Caco-2 (cell line): ENCODE measurements around the gene AAMP. TPM values are rescaled to one million over a fixed set of nuclear protein-coding genes. Genes with fewer than 3 reads are reported as not detected.
"Not testable (repeated sequence)": the region's sequence is repeated elsewhere in the genome, so short reads cannot be mapped to it uniquely, and the experiment has no call there.

Experiments
- BruUV-seq: library from RNA; stranded (reverse); fragments of 400-500 nt; replicated peaks from 2 replicates; lab custom pipeline; 2021; lab: Mats Ljungman, UMichigan
- CTCF ChIA-PET: fragments of 300-600 bp; sonication (Branson Sonifier 250); formaldehyde crosslinking; loops from one replicate; lab custom pipeline; 2022; ENCODE audit warnings: antibody characterized with exemption; lab: Charles Lee
- POLR2A ChIA-PET: fragments of 300-600 bp; sonication (Branson Sonifier 250); formaldehyde crosslinking; loops from one replicate; lab custom pipeline; 2022; ENCODE audit warnings: antibody characterized with exemption; lab: Charles Lee
- DNase-seq, 2 experiments: peaks; one replicate each; pipeline versions ENCODE4 v3.0.0 to v3.0.0-alpha.2; 2020 to 2022
- H3K27me3 ChIP-seq: replicated peaks from 2 replicates; pipeline ENCODE4 v1.6.0; 2011; ENCODE audit warnings: low read length; ENCODE audit not compliant: control insufficient read depth, insufficient read depth
- H3K36me3 ChIP-seq: 2 replicates; pipeline ENCODE4 v1.5.1; 2011; ENCODE audit warnings: low read length; ENCODE audit not compliant: control insufficient read depth, insufficient read depth
- H3K4me1 ChIP-seq: fragments of 250-450 bp; sonication (Bioruptor Pico); 2 replicates; pipeline ENCODE4 v1.5.1; 2020; ENCODE audit warnings: mild to moderate bottlenecking
- H3K4me3 ChIP-seq: 2 replicates; pipeline ENCODE4 v1.5.1; 2011; ENCODE audit warnings: low read depth, mild to moderate bottlenecking, control low read depth, low read length
- H3K9me3 ChIP-seq: fragments of 250-450 bp; sonication (Bioruptor Pico); 2 replicates; pipeline ENCODE4 v1.5.1; 2020; ENCODE audit warnings: mild to moderate bottlenecking, moderate library complexity
- H3K27ac Mint-ChIP-seq: one replicate; pipeline ENCODE4 v1.8.0; 2022; ENCODE audit warnings: mixed read lengths; ENCODE audit not compliant: unreplicated experiment
- H3K27me3 Mint-ChIP-seq: one replicate; pipeline ENCODE4 v1.8.0; 2022; ENCODE audit warnings: mixed read lengths; ENCODE audit not compliant: insufficient read depth, unreplicated experiment
- H3K36me3 Mint-ChIP-seq: one replicate; pipeline ENCODE4 v1.8.0; 2022; ENCODE audit warnings: mild to moderate bottlenecking, mixed read lengths; ENCODE audit not compliant: insufficient read depth, unreplicated experiment
- H3K4me1 Mint-ChIP-seq: one replicate; pipeline ENCODE4 v1.8.0; 2022; ENCODE audit warnings: low read depth, mixed read lengths; ENCODE audit not compliant: unreplicated experiment
- H3K4me3 Mint-ChIP-seq: one replicate; pipeline ENCODE4 v1.8.0; 2022; ENCODE audit warnings: mild to moderate bottlenecking, moderate library complexity, mixed read lengths; ENCODE audit not compliant: unreplicated experiment
- H3K9me3 Mint-ChIP-seq: one replicate; pipeline ENCODE4 v1.8.0; 2022; ENCODE audit warnings: mixed read lengths; ENCODE audit not compliant: unreplicated experiment
- intact Hi-C: fragments of 100-400 bp; cut with micrococcal nuclease; formaldehyde crosslinking; loops from one replicate; pipeline ENCODE4 v1.10.0; 2022; ENCODE audit not compliant: unreplicated experiment
- total RNA-seq: library from RNA; stranded (reverse); gene quantifications from 2 replicates; pipeline ENCODE4 v1.2.3, GENCODE V29; 2022
- TF ChIP-seq, protein P1 (sequence below), 2 experiments: fragments of 200-600 bp in 1 of 2; IDR thresholded peaks; 1 replicate in 1 of 2; 2 replicates in 1 of 2; pipeline versions ENCODE4 v1.5.1 to v1.8.0; 2011 to 2022; ENCODE audit warnings: antibody characterized with exemption in 1 of 2, control low read depth in 1 of 2, inconsistent platforms in 1 of 2, low read depth in 1 of 2, low read length in 1 of 2, mild to moderate bottlenecking in 1 of 2, moderate library complexity in 1 of 2; ENCODE audit not compliant: insufficient read depth in 1 of 2, severe bottlenecking in 1 of 2, unreplicated experiment in 1 of 2

The AAMP gene
- total RNA-seq, 1 experiment from 2014 or later: 125 TPM

DNA sequence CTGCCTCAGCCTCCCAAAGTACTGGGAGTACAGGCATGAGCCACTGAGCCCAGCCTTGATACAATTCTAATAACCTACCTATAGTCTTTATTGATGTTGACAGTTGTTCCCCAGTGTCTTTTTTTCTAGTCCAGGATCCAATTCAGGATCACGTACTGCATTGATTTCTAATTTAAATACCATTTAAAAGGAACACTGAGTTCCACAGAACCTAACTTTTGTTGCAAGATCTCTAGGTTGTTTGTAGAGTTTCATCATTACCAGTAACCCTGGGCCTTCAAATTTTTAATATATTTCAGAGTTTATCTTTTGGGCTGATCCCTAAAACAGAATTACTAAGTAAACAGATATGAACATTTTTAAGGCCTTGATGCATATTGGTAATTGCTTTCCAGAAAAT lies 43.4 kb upstream of the AAMP start:
- POLR2A ChIA-PET: no interaction called here
- no peaks in the 10 kb centered on the region for H3K27me3 ChIP-seq
- CTCF ChIA-PET: no interaction called here

DNA sequence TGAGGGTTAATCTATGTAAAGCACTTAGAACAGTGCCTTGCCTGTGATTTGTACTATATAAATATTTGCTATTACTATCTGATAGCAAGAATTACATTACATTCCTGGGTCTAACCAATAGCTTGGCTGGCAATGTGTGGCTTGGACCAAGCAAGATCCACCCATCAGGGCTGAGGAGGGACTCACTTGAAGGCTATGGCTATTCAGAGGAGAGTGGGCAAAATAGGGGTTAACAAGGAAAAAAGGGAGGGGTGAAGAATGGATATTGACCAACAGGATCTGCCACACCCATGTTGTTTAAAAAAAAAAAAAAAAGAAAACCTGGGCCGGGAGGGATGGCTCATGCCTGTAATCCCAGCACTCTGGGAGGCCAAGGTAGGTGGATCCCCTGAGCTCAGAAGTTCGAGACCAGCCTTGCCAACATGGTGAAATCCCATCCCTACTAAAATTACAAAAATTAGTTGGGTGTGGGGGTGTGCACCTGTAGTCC lies 42.4 kb upstream of the AAMP start:
- POLR2A ChIA-PET: interaction anchor here (0.6 to 1.1 kb wide), 8 partner anchors 10 to 85 kb away, joined by 3 to 17 read pairs (median 4); no protein-coding TSS in a partner anchor
- H3K36me3 Mint-ChIP-seq: peaks cover 11% of the 10 kb centered on the region
- CTCF ChIA-PET: interaction anchor here (0.6 to 2.2 kb wide), 8 partner anchors 10 to 136 kb away, joined by 3 to 15 read pairs (median 4); partner anchors contain the start of genes CATIP and TMBIM1
- intact Hi-C loops: loop anchor here (1.0 kb wide), 4 partner anchors 11 to 84 kb away; no protein-coding TSS in a partner anchor
- H3K4me1 Mint-ChIP-seq: peaks cover 32% of the 10 kb centered on the region
- Histone ChIP-seq H3K36me3 (no peaks in the 10 kb centered on the region), H3K4me1 (peaks cover 55% of the 10 kb centered on the region), H3K27me3 (no peaks in the 10 kb centered on the region), H3K9me3 (no peaks in the 10 kb centered on the region), H3K4me3 (no peak overlapping the region)
- TF ChIP-seq, protein P1, sequence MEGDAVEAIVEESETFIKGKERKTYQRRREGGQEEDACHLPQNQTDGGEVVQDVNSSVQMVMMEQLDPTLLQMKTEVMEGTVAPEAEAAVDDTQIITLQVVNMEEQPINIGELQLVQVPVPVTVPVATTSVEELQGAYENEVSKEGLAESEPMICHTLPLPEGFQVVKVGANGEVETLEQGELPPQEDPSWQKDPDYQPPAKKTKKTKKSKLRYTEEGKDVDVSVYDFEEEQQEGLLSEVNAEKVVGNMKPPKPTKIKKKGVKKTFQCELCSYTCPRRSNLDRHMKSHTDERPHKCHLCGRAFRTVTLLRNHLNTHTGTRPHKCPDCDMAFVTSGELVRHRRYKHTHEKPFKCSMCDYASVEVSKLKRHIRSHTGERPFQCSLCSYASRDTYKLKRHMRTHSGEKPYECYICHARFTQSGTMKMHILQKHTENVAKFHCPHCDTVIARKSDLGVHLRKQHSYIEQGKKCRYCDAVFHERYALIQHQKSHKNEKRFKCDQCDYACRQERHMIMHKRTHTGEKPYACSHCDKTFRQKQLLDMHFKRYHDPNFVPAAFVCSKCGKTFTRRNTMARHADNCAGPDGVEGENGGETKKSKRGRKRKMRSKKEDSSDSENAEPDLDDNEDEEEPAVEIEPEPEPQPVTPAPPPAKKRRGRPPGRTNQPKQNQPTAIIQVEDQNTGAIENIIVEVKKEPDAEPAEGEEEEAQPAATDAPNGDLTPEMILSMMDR (IDR thresholded peaks at IDR 0.05; ENCODE audit: insufficient read depth in 1 of 2, low read depth in 1 of 2, low read length in 1 of 2, severe bottlenecking in 1 of 2, unreplicated experiment in 1 of 2): no peak
- peak; percentile 91 to 96 for DNase-seq
- H3K9me3 Mint-ChIP-seq: peaks cover 9% of the 10 kb centered on the region
- BruUV-seq: no TSS peak
- no peaks in the 10 kb centered on the region for H3K27me3 Mint-ChIP-seq
- H3K4me3 Mint-ChIP-seq: peak overlapping the region; percentile 56
- peak overlapping the region; percentile 87 for H3K27ac Mint-ChIP-seq

More for the DNA sequence above, 43.4 kb upstream of the AAMP start:
- BruUV-seq: no TSS peak
- no peak overlapping the region for H3K4me3 Mint-ChIP-seq
- peaks cover 54% of the 10 kb centered on the region for H3K4me1 ChIP-seq
- no peak overlapping the region for H3K4me3 ChIP-seq
- H3K36me3 ChIP-seq: no peaks in the 10 kb centered on the region
- H3K36me3 Mint-ChIP-seq: peaks cover 11% of the 10 kb centered on the region
- peaks cover 9% of the 10 kb centered on the region for H3K9me3 Mint-ChIP-seq
- TF ChIP-seq, protein P1 (IDR thresholded peaks at IDR 0.05; ENCODE audit: insufficient read depth in 1 of 2, low read depth in 1 of 2, low read length in 1 of 2, severe bottlenecking in 1 of 2, unreplicated experiment in 1 of 2): no peak
- H3K4me1 Mint-ChIP-seq: peaks cover 29% of the 10 kb centered on the region
- no peaks in the 10 kb centered on the region for H3K9me3 ChIP-seq
- no peaks in the 10 kb centered on the region for H3K27me3 Mint-ChIP-seq
- no peak for DNase-seq
- no peak overlapping the region for H3K27ac Mint-ChIP-seq
- intact Hi-C loops: no loop called here

DNA sequence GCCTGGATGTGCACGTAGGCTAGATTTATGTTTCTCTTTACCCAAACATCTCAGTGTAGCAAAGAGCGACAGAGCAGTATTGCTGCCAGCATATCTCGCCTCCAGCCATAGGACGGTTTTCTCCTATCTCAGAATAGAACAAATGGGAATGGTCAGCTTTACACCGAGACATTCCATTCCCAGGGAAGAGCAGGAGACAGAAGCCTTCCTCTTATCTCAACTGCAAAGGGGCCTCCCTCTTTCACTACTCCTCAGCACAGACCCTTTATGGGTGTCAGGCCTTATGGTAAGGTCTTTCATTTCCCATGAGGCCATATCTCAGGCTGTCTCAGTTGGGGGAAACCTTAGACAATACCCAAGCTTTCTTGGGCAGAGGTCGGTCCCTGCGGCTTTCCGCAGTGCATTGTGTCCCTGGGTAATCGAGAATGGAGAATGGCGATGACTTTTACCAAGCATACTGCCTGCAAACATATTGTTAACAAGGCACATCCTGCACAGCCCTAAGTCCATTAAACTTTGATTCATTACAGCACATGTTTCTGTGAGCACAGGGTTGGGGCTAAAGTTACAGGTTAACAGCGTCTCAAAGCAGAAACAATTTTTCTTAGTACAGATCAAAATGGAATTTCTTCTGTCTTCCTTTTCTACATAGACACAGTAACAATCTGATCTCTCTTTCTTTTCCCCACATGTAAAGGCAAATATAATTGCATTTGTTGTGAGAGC lies 41.8 kb upstream of the AAMP start:
- not testable (repeated sequence) for H3K9me3 Mint-ChIP-seq, H3K4me3 ChIP-seq, H3K36me3 ChIP-seq, H3K9me3 ChIP-seq, H3K27me3 ChIP-seq, H3K27me3 Mint-ChIP-seq
- H3K27ac Mint-ChIP-seq: peak overlapping the region; percentile 87
- H3K36me3 Mint-ChIP-seq: peaks cover 11% of the 10 kb centered on the region
- H3K4me1 ChIP-seq: peaks cover 49% of the 10 kb centered on the region
- peak overlapping the region; percentile 56 for H3K4me3 Mint-ChIP-seq
- POLR2A ChIA-PET: interaction anchor here (0.7 to 1.1 kb wide), 6 partner anchors 11 to 86 kb away, joined by 3 to 17 read pairs (median 4); no protein-coding TSS in a partner anchor
- peak; percentile 70 to 86 for DNase-seq
- CTCF ChIA-PET: interaction anchor here (0.6 to 2.2 kb wide), 6 partner anchors 11 to 136 kb away, joined by 3 to 15 read pairs (median 4); partner anchors contain the start of genes CATIP and TMBIM1
- intact Hi-C loops: loop anchor here (1.0 kb wide), 4 partner anchors 12 to 85 kb away; no protein-coding TSS in a partner anchor
- H3K4me1 Mint-ChIP-seq: peaks cover 26% of the 10 kb centered on the region
- BruUV-seq: TSS peak; percentile 98
